ENCODE measurements around the gene FAM210A.
A peak's percentile ranks its signal among the peaks of the same experiment; 100 is the strongest.

FAM210A gene

DNA sequence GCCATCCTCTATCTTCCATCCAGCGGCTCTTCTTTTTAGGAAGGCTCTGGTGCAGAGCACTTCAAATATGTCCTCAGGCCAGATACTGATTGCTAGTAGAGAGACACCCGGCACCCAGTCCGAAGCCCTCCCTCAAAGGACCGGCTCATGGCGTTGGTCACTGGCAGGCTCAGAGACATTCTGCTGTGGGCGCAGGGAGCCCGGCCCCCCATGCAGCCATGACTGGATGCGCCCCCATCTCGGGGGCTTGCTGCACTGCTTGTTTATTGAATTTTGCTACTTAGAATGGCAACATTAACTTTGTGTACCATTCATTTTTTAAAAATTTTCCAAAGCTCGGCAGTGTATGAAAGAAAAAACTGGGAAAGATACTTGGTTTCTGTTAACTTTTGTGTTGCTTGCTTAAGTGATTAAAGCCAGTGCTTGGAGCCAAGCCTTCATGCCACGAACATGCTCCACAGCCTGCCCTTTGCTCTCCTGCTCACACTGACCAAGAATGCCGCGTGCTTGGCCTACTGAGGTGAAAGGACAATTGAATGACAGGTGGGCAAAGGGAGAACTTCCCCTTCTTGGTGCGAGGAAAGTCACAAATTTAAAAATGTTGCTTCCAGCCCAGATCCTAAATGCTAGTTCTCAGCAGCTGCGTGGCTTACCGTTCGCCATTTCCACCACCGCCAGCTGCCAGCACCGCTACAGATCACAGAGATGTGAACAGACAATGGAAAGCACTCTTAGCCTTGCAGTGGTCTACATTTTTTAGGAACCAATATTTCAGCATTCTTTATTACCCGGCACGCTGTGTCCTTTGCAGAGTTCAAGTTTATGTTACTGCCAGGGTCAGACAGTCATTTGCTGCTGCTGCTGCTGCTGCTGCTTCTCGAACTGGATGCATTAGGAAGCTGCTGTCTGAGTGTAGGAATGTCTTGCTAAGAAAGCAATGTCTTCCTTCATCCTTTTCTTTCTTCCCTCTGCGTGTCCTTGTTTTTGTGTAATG is 76.7 kb downstream of the FAM210A start:
- DNase-seq (ENCODE audit: low spot score): no peak
- no peak for FAIRE-seq

DNA sequence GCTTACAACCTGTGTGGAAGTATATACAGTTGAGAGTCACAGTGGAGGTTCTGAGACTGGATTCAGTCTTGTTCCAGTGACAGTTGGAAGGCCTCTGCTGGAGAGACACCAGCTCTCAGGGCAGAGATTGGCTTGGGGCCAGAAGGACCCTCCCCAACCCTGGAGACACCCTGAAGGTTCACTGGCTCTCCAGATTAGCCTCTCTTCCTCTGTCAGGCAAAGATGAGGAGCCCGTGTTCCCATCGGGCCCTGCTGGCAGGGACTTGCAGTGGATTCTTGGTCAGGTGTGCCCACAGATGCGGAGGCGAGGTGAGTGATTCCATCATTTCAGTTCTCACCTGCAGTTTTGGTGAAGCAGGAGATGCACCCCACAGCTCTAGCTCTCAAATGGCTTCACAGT is 78.6 kb downstream of the FAM210A start:
- FAIRE-seq (no peak), DNase-seq (ENCODE audit: low spot score) (no peak)

DNA sequence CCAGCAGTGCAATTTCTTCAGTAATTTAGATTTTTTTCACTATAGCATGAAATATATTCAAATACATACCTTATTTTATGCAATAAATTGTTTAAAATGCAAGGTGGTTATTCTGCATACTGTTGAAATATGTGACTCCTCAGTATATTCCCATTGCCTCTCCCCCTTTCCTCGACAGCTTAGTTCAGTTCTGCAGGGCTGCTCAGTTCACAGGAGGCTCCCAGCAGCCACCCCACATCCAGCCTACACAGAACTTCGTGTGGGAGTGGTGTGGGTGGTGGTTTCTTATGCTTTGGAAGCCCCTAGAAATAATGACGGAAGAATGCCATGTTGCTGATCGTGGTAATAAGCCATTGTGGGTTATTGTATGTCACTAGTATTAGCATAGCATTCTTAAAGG is 79.7 kb downstream of the FAM210A start:
- DNase-seq (ENCODE audit: low spot score): no peak
- no peak for FAIRE-seq

DNA sequence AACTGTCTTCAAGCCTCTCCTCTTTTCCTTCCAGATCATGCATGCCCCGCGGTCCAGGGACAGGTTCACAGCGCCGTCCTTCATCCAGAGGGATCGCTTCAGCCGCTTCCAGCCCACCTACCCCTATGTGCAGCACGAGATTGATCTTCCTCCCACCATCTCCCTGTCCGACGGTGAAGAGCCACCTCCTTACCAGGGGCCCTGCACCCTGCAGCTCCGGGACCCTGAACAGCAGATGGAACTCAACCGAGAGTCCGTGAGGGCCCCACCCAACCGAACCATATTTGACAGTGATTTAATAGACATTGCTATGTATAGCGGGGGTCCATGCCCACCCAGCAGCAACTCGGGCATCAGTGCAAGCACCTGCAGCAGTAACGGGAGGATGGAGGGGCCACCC is 81.3 kb downstream of the FAM210A start:
- FAIRE-seq: no peak
- DNase-seq (ENCODE audit: low spot score): no peak

DNA sequence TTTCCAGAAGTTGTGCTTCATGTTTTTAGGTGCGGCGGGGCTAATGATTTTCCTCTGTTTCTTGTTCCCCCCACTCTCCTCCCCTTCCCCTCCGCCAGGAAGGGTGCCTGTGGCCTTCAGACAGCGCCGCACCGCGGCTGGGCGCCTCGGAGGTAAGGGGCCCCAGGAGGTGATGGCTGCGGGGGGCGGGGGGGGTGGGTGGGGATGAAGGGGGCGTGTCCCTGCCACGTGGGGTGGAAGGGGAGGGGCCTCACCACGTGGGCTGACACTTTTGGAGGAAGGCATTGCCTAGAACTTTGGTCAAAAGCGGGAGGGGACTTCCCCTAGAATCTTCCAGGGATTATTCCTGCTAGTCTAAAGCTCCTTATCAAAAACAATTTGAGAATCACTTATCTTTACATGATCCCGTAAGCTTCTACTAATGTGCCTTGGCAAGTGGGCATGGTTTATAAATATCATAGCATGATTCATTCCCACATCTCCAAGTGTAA is 83.1 kb downstream of the FAM210A start:
- FAIRE-seq (no peak), DNase-seq (ENCODE audit: low spot score) (no peak)

DNA sequence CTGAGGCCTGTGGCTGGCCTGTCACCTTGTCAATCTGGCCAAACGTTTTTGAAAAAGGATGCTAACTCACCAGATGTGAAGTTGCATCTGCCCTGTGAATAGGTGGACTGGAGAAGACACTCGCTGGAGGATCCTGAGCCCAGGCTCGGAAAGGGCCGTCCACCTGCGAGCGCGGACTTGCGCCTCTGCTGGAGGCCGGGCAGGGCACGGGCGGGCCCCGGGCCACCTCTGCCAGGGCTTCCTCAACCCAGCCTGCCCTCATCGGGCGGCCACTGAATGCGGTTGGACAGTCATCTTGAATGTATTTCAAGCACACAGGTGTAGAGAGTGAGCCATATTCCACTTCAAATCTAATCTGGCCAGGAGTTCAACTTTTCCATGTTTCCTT is 83.9 kb downstream of the FAM210A start:
- FAIRE-seq: no peak
- no peak for DNase-seq (ENCODE audit: low spot score)

DNA sequence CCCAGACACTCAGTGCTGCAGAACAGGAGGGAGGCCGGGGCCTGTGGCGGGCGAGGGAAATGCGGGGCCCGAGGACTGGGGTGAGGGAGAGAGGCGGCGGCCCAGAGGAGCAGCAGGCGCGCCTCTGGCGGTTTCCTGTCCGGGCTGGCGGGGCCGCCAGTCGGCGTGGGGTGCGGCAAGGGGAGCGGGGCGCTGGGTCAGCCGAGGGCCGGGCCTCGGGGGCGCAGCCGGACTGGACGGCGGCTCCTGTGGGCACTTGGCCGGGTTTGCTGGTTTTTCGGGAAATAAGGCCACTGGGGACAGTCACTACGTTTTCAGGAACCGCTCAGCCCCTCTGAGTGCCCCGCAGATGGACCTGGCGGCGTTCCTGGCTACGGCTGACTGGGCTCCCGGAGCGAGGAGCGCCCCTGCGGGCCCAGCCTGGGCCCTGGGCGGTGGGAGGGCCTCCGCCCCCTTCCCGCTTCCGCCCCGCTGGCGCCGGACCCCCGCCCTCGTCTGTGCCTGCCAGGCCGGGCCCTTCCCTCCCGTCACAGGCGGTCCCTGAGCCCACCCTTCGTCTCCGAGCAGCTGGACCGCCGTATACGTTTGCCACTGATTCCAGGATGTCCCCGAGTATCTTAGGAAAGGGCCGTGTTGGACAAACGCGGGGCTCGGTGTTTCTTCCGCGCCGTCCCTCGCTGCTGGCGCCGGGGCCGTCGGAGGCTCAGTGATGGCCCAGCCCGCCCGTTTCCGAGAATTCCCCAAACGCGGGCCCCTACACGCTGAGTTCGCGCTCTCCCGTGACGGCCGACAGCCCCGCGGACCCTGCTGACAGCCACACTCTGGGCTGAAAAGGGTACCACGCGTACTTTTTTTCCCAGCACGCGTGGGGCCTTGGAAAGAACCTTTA is 84.6 kb downstream of the FAM210A start:
- FAIRE-seq (no peak), DNase-seq (ENCODE audit: low spot score) (no peak)

DNA sequence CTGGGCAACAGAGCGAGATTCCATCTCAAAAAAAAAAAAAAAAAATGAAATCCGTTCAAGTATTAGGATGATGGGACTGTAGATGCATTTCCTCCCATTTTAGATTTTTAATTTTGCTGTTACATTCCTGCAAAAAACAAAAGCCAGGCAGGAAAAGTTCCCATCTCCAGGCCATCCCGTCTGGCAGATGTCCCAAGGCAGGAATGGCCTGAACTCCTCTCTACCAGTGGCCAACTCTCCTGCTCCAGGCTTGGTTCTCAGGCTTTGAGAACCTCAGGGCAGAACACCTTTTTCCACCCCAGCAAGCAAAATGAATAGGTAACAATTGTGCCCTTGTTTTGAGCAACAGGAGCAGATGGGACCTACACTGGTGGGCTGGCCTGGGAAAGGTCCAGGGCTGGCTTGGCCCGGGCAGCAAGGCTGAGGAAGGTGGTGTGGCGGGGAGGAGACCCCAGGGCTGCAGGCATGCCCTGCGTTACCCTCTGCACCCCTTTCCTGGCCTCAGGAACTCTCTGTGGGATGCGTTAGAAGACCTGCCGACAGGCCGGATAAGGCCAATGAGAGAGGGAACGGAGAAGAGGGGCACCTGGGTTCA is 86.0 kb downstream of the FAM210A start:
- DNase-seq (ENCODE audit: low spot score): no peak

DNA sequence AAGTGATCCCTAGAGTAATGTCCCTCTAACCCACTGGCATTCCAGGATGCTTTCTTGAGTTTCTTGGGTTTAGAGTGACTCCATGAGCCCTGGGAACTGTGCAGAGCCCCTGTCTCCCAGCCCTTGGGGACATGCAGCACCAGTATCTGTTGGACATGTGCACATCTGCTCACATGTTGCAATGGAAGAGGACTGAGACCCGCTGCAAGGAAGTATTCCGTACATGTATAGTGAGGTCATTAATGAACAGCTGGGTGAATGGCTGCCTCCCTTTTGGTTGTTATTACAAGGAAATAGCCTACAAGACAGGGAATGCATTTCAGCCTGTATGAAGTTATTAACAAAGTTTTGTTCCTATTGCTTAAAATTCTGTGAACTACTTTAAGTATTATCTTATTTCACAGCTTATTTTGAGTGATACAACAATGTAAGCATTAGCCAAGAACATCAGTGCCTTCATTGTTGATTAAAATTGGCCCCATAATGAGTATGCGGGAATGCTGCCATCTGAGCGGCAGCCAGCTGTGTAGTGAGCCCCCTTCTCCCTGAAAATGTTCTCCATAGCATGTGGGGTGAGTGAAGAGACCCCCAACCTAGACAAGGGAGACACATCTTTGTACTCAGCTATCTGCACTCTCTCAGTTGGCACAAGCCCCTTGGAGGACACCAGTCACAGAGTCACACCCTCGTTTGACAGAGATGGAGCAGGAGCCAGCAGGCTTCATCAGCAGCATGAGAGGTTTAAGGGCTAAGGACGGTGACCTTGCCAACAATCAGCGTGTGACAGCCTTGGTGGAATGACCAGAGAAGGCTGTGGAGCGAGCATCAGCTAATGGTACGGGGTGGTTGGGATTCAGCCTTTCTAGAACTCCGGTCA is 87.4 kb downstream of the FAM210A start:
- FAIRE-seq (no peak), DNase-seq (ENCODE audit: low spot score) (no peak)

More for the DNA sequence above, 86.0 kb downstream of the FAM210A start:
- FAIRE-seq: no peak

DNA sequence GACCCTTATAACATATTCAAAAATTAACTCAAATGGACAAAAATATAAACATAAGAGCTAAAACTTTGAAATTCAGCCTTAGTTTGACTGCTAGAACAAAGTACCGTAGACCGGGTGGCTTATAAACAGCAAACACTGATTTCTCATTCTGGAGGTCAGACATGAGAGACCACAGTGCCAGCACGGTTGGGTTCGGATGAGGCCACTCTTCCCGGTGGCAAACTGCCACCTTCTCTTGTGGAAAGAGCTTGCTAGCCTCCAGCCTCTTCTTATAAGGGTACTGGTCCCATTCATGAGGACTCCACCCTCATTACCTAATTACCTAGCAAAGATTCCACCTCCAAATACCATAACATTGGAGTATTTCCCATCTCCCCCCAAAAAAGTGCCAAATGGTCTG is 91.3 kb downstream of the FAM210A start:
- FAIRE-seq: no peak
- DNase-seq (ENCODE audit: low spot score): no peak

DNA sequence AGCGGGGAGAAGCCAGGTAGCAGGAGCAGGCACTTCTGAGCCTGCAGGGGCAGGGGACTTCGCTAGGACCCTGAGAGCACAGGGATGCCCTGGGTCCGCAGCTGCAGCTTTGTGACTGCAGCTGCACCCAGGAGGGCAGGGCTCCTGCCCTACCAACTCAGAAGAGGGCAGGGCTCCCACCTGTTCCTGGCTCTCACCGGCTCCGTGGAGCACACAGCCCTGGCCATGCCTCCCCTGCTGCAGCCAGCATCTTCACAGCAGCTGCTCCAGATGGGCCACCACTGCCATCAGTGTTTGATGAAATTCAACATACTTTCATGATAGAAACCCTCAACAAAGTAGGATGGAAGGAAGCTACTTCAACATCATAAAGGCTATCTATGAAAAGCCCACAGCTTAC is 92.7 kb downstream of the FAM210A start:
- no peak for FAIRE-seq
- DNase-seq (ENCODE audit: low spot score): no peak

DNA sequence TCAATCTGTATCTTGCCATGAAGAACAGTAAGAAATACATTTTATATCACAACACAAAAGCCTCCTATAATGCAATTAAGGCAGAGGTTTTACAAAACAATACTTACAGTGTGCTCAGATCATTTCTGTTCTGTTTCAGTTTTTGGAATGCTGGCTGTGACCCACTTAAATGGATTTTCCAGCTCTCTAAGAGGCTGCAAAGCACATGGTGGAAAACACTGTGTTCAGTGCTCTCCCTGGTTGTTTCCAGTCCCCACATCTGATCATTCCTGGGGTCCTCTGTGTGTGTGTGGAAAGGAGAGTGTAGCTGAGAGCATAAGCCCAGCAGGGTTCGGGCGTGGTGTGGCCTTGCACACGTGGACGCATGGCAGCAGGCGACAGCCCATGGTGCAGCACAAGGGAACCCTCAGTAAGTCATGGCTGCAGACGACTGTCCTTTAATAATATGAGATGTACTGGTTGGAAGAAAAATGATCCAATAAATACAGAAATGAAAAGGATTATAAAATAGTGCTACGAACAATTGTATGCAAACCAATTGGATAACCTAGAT is 95.6 kb downstream of the FAM210A start:
- no peak for FAIRE-seq
- no peak for DNase-seq (ENCODE audit: low spot score)

DNA sequence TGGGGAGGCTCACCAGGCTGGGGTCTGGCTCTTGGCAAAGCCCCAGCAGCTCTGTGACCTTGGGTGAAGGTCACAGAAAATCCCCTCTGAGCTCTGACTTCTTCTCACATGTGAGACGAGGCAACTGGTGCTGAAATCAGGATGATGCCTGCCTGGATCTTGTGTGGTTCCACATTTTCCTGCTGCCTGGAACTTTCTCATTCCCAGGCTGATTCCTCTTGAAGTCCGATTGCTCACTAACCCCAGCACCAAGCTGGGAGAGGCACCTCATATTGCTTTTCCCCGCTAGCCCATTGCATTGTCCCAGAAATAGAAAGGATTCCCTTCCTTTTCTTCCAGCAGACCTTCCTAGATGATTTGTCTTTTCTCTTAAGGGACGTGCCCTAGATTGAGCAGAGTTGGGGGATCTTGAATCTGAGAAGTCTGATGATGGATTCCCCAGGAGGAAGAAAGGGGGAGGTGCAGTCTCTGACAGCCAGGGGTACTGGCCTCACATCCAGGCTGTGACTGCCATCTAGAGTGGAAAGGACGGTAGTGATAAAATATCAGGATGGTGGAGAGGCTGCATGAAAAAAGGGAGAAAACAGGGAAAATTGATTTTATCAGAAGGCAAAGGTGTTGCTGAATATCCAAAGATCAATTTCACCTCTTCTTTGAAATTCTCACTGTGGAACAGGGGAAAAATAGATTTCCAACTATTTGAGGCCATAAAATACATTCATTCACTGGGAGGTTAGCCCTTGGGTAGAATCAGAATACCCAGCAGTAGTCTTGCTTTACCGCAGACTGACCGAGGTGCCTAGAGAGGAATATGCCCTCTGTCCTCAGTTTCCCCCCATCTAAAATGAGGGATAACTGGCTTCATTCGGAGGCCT is 96.3 kb downstream of the FAM210A start:
- peak; percentile 22 for DNase-seq (ENCODE audit: low spot score)
- FAIRE-seq: no peak

DNA sequence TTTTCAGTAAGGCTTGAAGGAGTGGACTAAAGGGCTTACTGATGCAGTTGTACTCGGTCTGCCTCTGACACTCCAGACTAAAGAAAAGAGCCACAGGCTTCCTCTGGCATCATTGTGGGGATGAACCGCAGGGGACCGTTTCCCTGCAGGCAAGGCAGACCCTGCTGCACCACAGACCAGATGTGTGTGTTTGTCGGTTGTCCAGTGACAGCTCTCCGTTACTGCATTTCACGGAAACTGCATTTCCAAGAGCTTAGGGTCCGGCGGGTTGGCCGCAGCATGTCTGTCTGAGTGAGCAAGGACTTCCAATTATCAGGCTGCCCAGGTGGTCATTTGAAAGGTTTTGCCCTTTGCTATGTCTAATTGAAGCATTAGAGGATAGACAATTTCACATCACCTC is 98.1 kb downstream of the FAM210A start:
- DNase-seq (ENCODE audit: low spot score) (no peak), FAIRE-seq (no peak)

DNA sequence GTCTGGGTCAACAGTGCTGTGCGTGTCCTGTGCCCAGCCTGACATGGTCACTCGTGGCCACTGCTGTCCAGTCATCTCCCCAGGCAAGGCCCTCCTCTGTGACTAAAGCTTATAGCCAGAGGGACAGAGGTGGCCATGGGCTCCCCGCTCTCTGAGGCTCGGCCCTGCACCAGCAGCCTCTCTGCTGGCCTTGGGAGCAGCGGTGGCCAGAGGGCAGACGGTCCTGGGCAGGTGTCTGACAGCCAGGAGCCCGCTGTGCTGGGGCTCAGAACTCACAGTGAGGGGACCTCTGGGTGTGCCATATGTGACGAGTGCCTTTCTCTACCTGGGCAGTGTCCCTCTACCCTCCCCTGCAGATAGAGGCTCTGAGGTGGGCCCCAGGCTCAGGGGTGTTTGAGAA is 98.7 kb downstream of the FAM210A start:
- FAIRE-seq (no peak), DNase-seq (ENCODE audit: low spot score) (no peak)

DNA sequence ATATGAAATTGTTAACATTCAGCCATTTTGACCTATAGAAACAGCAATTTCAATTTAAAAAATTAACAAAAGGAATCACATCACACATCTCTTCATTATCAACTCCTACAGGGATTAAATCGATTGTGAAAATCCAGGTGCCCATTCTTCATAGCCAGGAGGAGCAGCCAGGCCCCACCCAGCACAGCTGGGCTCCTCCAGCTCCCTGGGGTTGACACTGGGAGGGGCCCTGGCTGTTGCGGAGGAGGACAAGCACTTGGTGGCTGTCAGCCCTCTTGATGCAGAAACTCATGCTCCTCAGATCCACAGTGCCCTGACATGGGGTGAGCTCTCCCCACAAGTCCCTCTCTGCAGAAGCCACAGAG is 99.8 kb downstream of the FAM210A start:
- FAIRE-seq (no peak), DNase-seq (ENCODE audit: low spot score) (no peak)

DNA sequence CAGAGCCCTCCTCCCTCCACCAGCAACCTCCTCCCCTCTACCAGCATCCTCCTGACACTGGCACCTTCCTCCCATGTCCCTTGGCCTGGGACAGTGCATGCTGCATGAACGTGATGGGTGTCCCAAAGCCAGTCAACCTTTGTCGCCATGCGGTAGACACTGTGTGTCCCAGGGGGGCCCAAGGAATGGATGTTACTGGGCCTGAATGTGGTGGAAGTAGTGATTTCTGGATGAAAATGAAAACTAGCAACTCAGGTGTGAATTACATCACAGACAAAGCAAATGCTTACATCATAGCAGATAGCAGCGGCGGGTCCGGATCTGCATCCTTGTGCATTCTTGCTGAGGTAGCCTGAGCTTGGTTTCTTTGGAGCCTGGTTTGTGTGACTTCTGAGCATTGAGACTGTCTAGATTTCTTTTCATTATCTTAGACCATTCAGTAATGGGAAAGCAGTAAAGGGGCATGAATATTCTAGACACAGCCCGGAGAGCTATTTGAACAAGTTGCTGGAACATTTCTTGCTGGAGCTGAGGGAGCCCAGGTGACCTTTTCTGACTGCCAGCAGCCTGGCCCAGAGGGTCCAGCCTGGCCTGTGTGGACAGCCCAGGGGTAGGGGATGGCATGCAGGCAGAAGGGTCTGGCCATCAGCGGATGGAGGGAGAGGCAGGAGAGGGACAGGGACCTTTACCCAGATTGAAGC is 100.4 kb downstream of the FAM210A start:
- DNase-seq (ENCODE audit: low spot score) (no peak), FAIRE-seq (no peak)

DNA sequence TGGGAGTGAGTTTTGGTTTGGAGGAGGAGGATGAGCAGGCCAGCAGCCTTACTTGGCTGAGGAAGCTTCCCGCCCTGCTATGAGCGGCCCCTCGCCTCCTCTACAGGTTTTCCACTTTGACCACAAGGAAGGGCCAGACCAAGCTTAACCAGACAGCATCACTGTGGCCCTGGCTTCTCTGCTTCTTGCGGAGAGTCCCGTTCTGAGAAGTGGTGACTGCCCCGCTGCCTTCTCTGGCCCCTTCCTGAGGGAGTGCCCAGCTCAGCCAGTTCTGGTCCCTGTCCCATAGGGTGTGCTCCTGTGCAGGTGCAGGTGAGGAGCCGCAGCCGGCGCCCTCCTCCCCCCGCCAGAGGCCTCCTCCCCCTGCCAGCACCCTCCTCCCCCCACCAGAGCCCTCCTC is 101.0 kb downstream of the FAM210A start:
- DNase-seq (ENCODE audit: low spot score) (no peak), FAIRE-seq (no peak)

Measured in RCC 7860 (cell line).